ENCODE data around the gene DLG2.

The DLG2 gene

DNA sequence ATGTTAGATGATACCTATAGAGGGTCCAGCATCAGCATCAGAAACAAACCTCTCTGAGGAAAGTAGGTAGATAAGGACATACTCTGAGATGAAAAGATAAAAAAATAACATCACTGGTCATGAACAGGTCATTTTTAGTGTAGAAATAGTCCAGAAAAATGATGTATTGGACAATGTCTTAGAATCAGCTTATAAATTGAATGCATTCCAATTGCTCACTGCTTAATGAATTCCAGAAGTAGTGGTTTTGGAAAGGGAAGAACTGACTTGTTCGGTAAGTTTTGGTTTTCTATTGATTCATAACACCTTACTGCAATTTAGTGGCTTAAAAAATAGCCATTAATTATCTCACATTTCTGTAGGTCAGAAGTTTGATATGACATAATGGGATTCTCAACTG is 1411.5 kb downstream of the DLG2 start:
- no peak for DNase-seq (ENCODE audit: insufficient read length, low spot score)
- TF ChIP-seq, protein P1, sequence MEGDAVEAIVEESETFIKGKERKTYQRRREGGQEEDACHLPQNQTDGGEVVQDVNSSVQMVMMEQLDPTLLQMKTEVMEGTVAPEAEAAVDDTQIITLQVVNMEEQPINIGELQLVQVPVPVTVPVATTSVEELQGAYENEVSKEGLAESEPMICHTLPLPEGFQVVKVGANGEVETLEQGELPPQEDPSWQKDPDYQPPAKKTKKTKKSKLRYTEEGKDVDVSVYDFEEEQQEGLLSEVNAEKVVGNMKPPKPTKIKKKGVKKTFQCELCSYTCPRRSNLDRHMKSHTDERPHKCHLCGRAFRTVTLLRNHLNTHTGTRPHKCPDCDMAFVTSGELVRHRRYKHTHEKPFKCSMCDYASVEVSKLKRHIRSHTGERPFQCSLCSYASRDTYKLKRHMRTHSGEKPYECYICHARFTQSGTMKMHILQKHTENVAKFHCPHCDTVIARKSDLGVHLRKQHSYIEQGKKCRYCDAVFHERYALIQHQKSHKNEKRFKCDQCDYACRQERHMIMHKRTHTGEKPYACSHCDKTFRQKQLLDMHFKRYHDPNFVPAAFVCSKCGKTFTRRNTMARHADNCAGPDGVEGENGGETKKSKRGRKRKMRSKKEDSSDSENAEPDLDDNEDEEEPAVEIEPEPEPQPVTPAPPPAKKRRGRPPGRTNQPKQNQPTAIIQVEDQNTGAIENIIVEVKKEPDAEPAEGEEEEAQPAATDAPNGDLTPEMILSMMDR (IDR thresholded peaks at IDR 0.05; ENCODE audit: insufficient read depth, missing control alignments) = no peak
- FAIRE-seq = no peak

- peak; percentile 79 for FAIRE-seq
Observed at GRCh38 chr11:84214557-84214956, 1412.6 kb downstream of the DLG2 start.

DNA sequence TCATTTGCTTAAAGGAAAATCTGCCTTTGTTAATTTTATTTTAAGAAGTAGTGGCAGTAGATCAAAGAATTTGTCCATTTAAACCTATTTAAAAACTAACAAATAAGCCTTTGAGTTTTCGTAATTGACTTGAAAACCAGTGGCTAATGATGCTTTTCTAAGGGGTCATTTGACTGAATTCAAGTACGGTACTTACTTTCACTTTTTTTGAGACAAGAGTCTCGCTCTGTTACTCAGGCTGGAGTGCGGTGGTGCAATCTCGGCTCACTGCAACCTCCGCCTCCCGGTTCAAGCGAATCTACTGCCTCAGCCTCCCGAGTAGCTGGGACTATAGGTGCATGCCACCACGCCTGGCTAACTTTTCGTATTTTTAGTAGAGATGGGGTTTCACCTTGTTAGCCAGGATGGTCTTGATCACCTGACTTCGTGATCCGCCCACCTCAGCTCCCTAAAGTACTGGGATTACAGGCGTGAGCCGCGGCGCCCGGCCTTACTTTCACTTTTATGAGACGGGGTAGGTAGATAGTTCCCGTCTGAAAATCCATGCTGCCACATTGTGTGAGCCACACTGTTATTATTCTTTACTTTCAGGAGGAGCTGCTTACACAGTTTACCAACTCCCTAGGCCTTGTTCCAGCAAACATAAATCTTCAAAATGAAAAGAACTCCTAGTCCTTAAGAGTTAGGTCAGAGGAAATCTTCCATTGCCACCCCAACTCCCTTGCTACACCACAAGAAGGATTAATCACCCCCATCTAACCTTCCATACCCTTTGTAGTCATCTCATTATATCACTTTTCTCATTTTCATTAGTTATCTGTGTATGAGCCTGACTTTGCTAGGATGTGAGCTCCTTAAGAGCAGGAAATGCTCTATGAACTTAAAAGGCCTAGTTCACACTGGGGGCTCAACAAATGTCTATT is 1414.4 kb downstream of the DLG2 start:
- FAIRE-seq (no peak), DNase-seq (ENCODE audit: insufficient read length, low spot score) (no peak)
- TF ChIP-seq, protein P1 (IDR thresholded peaks at IDR 0.05; ENCODE audit: insufficient read depth, missing control alignments) = no peak

More at GRCh38 chr11:84214557-84214956, 1412.6 kb downstream of the DLG2 start:
- TF ChIP-seq, protein P1 (IDR thresholded peaks at IDR 0.05; ENCODE audit: insufficient read depth, missing control alignments) = no peak
- no peak for DNase-seq (ENCODE audit: insufficient read length, low spot score)

DNA sequence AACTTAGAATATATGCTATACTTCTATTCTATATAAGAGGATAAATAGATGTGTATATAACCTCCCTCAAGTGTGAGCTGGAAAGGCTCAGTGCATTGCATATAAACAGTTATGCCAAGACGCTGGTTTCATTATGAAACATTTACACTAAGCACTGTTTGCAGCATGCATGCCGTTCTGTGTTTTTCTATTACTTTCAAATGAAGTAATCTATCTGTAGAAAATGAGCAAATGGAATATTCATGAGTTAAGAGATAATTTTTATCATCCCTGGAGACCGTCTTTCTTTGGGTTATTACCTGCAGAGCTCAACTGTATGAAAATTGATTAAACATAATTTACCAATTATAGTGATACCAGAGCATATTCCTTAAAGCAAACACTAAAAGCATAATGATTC is 1415.2 kb downstream of the DLG2 start:
- TF ChIP-seq, protein P1 (IDR thresholded peaks at IDR 0.05; ENCODE audit: insufficient read depth, missing control alignments) = no peak
- DNase-seq (ENCODE audit: insufficient read length, low spot score) (no peak), FAIRE-seq (no peak)

DNA sequence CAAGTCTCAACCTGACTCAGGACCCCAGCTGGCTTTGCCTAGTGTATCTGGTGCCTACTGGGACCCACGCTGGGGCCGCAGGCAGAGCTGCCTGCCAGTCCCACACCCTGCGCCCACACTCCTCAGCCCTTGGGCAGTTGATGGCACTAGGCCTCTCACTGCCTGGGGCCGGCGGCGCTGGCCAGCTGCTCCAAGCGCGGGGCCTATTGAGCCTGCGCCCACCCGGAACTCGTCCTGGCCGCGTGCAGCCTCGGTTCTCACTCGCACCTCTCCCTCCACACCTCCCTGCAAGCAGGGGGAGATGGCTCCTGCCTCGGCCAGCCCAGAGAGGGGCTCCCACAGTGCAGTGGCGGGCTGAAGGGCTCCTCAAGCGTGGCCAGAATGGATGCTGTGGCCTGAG is 1432.4 kb downstream of the DLG2 start:
- TF ChIP-seq, protein P1 (IDR thresholded peaks at IDR 0.05; ENCODE audit: insufficient read depth, missing control alignments) = no peak
- FAIRE-seq (no peak), DNase-seq (ENCODE audit: insufficient read length, low spot score) (no peak)

- DNase-seq (ENCODE audit: insufficient read length, low spot score) = no peak
- FAIRE-seq = no peak
- TF ChIP-seq, protein P1 (IDR thresholded peaks at IDR 0.05; ENCODE audit: insufficient read depth, missing control alignments) = no peak
Observed at GRCh38 chr11:84193706-84194105, 1433.4 kb downstream of the DLG2 start.

- no peak for FAIRE-seq
- TF ChIP-seq, protein P1 (IDR thresholded peaks at IDR 0.05; ENCODE audit: insufficient read depth, missing control alignments) = no peak
Observed at GRCh38 chr11:84188521-84188920, 1438.6 kb downstream of the DLG2 start.

More at GRCh38 chr11:84188521-84188920, 1438.6 kb downstream of the DLG2 start:
- DNase-seq (ENCODE audit: insufficient read length, low spot score) = no peak
